Endothelial cell of umbilical vein (primary cell): Measurements from ENCODE around the gene SFXN2. TPM values are rescaled to one million over a fixed set of nuclear protein-coding genes. Genes with fewer than 3 reads are reported as not detected.

ENCODE experiments used
- BruUV-seq: library from RNA; stranded (reverse); fragments of 400-500 nt; replicated peaks from 2 replicates; lab custom pipeline; 2021; lab: Mats Ljungman, UMichigan
- CTCF ChIA-PET: fragments of 300-600, 350-600 bp; sonication (Branson Sonifier 250); formaldehyde crosslinking; loops from one replicate; lab custom pipeline; 2021; ENCODE audit warnings: antibody characterized with exemption, inconsistent platforms; lab: Charles Lee
- POLR2A ChIA-PET: fragments of 300-600, 350-600 bp; sonication (Branson Sonifier 250); formaldehyde crosslinking; loops from one replicate; lab custom pipeline; 2021; ENCODE audit warnings: antibody characterized with exemption, inconsistent platforms; lab: Charles Lee
- DNase-seq: peaks from one replicate; pipeline ENCODE4 v3.0.0-alpha.2; 2011; ENCODE audit warnings: low read depth, low spot score
- FAIRE-seq: peaks from 2 replicates; lab custom pipeline; 2011; peaks lifted over from hg19 to GRCh38; lab: Jason Lieb, UNC
- H2AFZ ChIP-seq: 2 replicates; pipeline ENCODE4 v1.6.0; 2012; ENCODE audit warnings: low read depth, low read length, control low read depth, inconsistent platforms
- H3K27ac ChIP-seq: 2 replicates; pipeline ENCODE4 v1.5.1; 2011; ENCODE audit warnings: low read depth, mild to moderate bottlenecking, control low read depth, low read length, moderate library complexity; ENCODE audit not compliant: insufficient read depth
- H3K27me3 ChIP-seq, 2 experiments: 2 replicates each; pipeline versions ENCODE4 v1.6.0 to v1.6.1; 2011; ENCODE audit warnings: low read length in 2 of 2, mixed read lengths in 1 of 2; ENCODE audit not compliant: control insufficient read depth in 2 of 2, insufficient read depth in 2 of 2
- H3K36me3 ChIP-seq, 2 experiments: 2 replicates in 1 of 2; 3 replicates in 1 of 2; pipeline ENCODE4 v1.5.1; 2011; ENCODE audit warnings: low read length in 2 of 2, mild to moderate bottlenecking in 1 of 2, moderate library complexity in 1 of 2; ENCODE audit not compliant: control insufficient read depth in 2 of 2, insufficient read depth in 2 of 2; ENCODE audit errors: extremely low read depth in 1 of 2
- H3K4me1 ChIP-seq: 3 replicates; pipeline ENCODE4 v1.5.1; 2011; ENCODE audit warnings: mild to moderate bottlenecking, low read length; ENCODE audit not compliant: control insufficient read depth, insufficient read depth; ENCODE audit errors: extremely low read depth
- H3K4me2 ChIP-seq: 2 replicates; pipeline ENCODE4 v1.6.1; 2011; ENCODE audit warnings: low read length, control low read depth, mixed read lengths; ENCODE audit not compliant: insufficient read depth
- H3K4me3 ChIP-seq, 3 experiments: fragments of 200-600 bp in 1 of 3; sonication (generic), shearing (Covaris generic) in 1 of 3; replicated peaks in 1 of 3; 2 replicates each; pipeline ENCODE4 v1.5.1; 2011 to 2016; ENCODE audit warnings: control low read depth in 3 of 3, low read length in 3 of 3, mild to moderate bottlenecking in 2 of 3, inconsistent platforms in 1 of 3, low read depth in 1 of 3, moderate library complexity in 1 of 3; ENCODE audit not compliant: insufficient read depth in 1 of 3
- H3K79me2 ChIP-seq: 2 replicates; pipeline ENCODE4 v1.6.0; 2012; ENCODE audit warnings: low read length, inconsistent platforms; ENCODE audit not compliant: control insufficient read depth, insufficient read depth
- H3K9ac ChIP-seq: replicated peaks from 2 replicates; pipeline ENCODE3; 2011; ENCODE audit warnings: low read length, control low read depth; ENCODE audit not compliant: insufficient read depth; ENCODE audit errors: extremely low read depth
- H3K9me1 ChIP-seq: replicated peaks from 3 replicates; pipeline ENCODE4 v1.6.0; 2011; ENCODE audit warnings: mild to moderate bottlenecking, low read length; ENCODE audit not compliant: control insufficient read depth, insufficient read depth; ENCODE audit errors: extremely low read depth
- H3K9me3 ChIP-seq: replicated peaks from 2 replicates; pipeline ENCODE4 v1.5.1; 2012; ENCODE audit warnings: low read length, inconsistent platforms; ENCODE audit not compliant: control insufficient read depth, insufficient read depth
- H4K20me1 ChIP-seq: replicated peaks from 2 replicates; pipeline ENCODE3; 2011; ENCODE audit warnings: mild to moderate bottlenecking, low read length; ENCODE audit not compliant: control insufficient read depth, insufficient read depth; ENCODE audit errors: extremely low read depth
- EZH2 ChIP-seq: IDR thresholded peaks from 2 replicates; pipeline ENCODE4 v1.6.1; 2012; ENCODE audit warnings: borderline replicate concordance, low read depth, mild to moderate bottlenecking, moderate library complexity, low read length, inconsistent platforms; ENCODE audit not compliant: severe bottlenecking
- GATA2 ChIP-seq: IDR thresholded peaks from 2 replicates; pipeline ENCODE4 v1.7.0; 2011; ENCODE audit warnings: low read depth, mild to moderate bottlenecking, moderate library complexity, mixed read lengths, low read length; ENCODE audit not compliant: insufficient read length, insufficient read depth
- MYC ChIP-seq: IDR thresholded peaks from one replicate; pipeline ENCODE4 v1.6.1; 2011; ENCODE audit warnings: mild to moderate bottlenecking, low read depth, low read length
- POLR2AphosphoS5 ChIP-seq: IDR thresholded peaks from 2 replicates; pipeline ENCODE4 v1.6.1; 2012; ENCODE audit warnings: low read depth, mild to moderate bottlenecking, control low read depth, low read length, moderate library complexity; ENCODE audit not compliant: insufficient read depth
- dilution Hi-C: fragments of 300-500 bp; cut with MboI; formaldehyde crosslinking; loops from one replicate; pipeline ENCODE4 v1.15.0; 2019; ENCODE audit warnings: low sequenced_read_pairs; ENCODE audit not compliant: extremely low pct_ligation_motif_present
- intact Hi-C: fragments of 100-400 bp; cut with micrococcal nuclease; formaldehyde crosslinking; loops from one replicate; pipeline ENCODE4 v1.10.0; 2022
- polyA plus RNA-seq, 4 experiments: library from polyadenylated mRNA; depleted of rRNA in 3 of 4; stranded (reverse) in 3 of 4; unstranded in 1 of 4; fragments of >200 nt; gene quantifications; 2 replicates each; pipeline versions ENCODE4 v1.2.1 to v1.2.3, GENCODE V29; 2011 to 2012; ENCODE audit warnings: missing spikeins in 1 of 4
- total RNA-seq: library from RNA; stranded (reverse); gene quantifications from 2 replicates; pipeline ENCODE4 v1.2.3, GENCODE V29; 2021
- TF ChIP-seq, protein P1 (sequence below): IDR thresholded peaks from 2 replicates; pipeline ENCODE4 v1.6.1; 2011; ENCODE audit not compliant: insufficient read depth, insufficient read length
- TF ChIP-seq, protein P2 (sequence below), 2 donors: IDR thresholded peaks; 1 replicate in 1 of 2; 2 replicates in 1 of 2; pipeline ENCODE4 v1.5.1; 2011; ENCODE audit warnings: low read length in 2 of 2, mild to moderate bottlenecking in 2 of 2, moderate library complexity in 2 of 2, control low read depth in 1 of 2, inconsistent platforms in 1 of 2, low read depth in 1 of 2; ENCODE audit not compliant: insufficient read depth in 1 of 2; ENCODE audit errors: extremely low read depth in 1 of 2

The SFXN2 gene
- total and polyA plus RNA-seq, 2 donors (not counting 3 experiments of a cell fraction or from before 2014, with no cell fraction given) = 9.8 to 17.0 TPM

DNA sequence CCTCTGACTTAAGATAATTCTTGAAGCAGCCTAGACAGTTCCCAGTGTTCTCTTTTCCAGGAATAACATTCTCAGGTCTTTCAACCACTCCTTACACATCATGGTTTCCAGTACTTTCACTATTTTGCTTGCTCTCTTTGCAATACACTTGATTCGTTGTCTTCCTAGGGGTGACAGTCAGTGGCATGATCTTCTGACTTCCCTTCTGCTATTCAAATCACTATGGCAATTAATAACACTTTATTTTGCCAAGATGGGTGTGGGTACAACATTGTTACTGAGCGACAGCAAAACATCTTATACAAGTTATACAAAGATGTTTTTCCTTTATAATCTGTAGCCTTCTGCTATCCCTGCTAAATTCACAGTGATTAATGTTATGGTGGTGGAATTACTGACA is 15.5 kb upstream of the SFXN2 start:
- H3K27me3 ChIP-seq = no peaks in the 10 kb centered on the region
- H3K27ac ChIP-seq = no peak overlapping the region
- H3K4me1 ChIP-seq = no peaks in the 10 kb centered on the region
- no peak overlapping the region for H3K4me2 ChIP-seq
- no peaks in the 10 kb centered on the region for H3K9me1 ChIP-seq
- no peaks in the 10 kb centered on the region for H4K20me1 ChIP-seq
- no peaks in the 10 kb centered on the region for H3K9me3 ChIP-seq
- H3K79me2 ChIP-seq = no peaks in the 10 kb centered on the region
- no peak overlapping the region for H2AFZ ChIP-seq
- H3K36me3 ChIP-seq = peaks cover 2 to 3% of the 10 kb centered on the region in 2 experiments
- FAIRE-seq (no peak), DNase-seq (no peak)
- no peak for TF ChIP-seq EZH2
- TF ChIP-seq POLR2AphosphoS5 = no peak
- no peak for TF ChIP-seq MYC
- no peak for TF ChIP-seq GATA2
- TF ChIP-seq, protein P1, sequence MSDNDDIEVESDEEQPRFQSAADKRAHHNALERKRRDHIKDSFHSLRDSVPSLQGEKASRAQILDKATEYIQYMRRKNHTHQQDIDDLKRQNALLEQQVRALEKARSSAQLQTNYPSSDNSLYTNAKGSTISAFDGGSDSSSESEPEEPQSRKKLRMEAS = no peak
- TF ChIP-seq, protein P2, sequence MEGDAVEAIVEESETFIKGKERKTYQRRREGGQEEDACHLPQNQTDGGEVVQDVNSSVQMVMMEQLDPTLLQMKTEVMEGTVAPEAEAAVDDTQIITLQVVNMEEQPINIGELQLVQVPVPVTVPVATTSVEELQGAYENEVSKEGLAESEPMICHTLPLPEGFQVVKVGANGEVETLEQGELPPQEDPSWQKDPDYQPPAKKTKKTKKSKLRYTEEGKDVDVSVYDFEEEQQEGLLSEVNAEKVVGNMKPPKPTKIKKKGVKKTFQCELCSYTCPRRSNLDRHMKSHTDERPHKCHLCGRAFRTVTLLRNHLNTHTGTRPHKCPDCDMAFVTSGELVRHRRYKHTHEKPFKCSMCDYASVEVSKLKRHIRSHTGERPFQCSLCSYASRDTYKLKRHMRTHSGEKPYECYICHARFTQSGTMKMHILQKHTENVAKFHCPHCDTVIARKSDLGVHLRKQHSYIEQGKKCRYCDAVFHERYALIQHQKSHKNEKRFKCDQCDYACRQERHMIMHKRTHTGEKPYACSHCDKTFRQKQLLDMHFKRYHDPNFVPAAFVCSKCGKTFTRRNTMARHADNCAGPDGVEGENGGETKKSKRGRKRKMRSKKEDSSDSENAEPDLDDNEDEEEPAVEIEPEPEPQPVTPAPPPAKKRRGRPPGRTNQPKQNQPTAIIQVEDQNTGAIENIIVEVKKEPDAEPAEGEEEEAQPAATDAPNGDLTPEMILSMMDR (IDR thresholded peaks at IDR 0.05; ENCODE audit: extremely low read depth in 1 of 2, insufficient read depth in 1 of 2, low read depth in 1 of 2, low read length in 2 of 2) = no peak
- H3K9ac ChIP-seq = no peak overlapping the region
- dilution Hi-C loops = no loop called here
- intact Hi-C loops = no loop called here
- BruUV-seq = no TSS peak
- CTCF ChIA-PET = interaction anchor here (2.4 kb wide), 1 partner anchor 15 kb away, joined by 9 read pairs; the partner anchor contains the start of genes ARL3 and SFXN2
- POLR2A ChIA-PET = no interaction called here
- H3K4me3 ChIP-seq = no peak overlapping the region
